Measurements from ENCODE around the gene RNF223. TPM values are rescaled to one million over a fixed set of nuclear protein-coding genes. Genes with fewer than 3 reads are reported as not detected.

The RNF223 gene
- polyA plus RNA-seq, 2 of the 4 experiments (the other 2 are of a cell fraction), result 0.08 TPM; not detected in 1

GRCh38 chr1:1088029-1088800, 14.1 kb upstream of the RNF223 start:
- ATAC-seq (no peak), FAIRE-seq (no peak)
- WGBS (ENCODE audit: missing lambda C conversion rate), result 91% methylated on average over 18 of the region's 39 CpGs

GRCh38 chr1:1087351-1088028, 13.4 kb upstream of the RNF223 start:
- H3K4me3 ChIP-seq, result no peak overlapping the region
- ChIA-PET CTCF (interaction anchor here (1.0 kb wide), 1 partner anchor 103 kb away, joined by 3 read pairs; no protein-coding TSS in a partner anchor), POLR2A (no interaction called here)
- no peak overlapping the region for H3K4me2 ChIP-seq
- ATAC-seq (no peak), DNase-seq (ENCODE audit: low read depth in 1 of 2, low spot score in 1 of 2) (no peak), FAIRE-seq (no peak)
- TF ChIP-seq ELK1 (IDR thresholded peaks at IDR 0.05; ENCODE audit: low read depth, low read length) (no peak), ZFP36 (IDR thresholded peaks at IDR 0.05; ENCODE audit: borderline replicate concordance, partially characterized antibody) (no peak), SMC3 (IDR thresholded peaks at IDR 0.05) (no peak), TFCP2L1 (CRISPR knock-in tag; IDR thresholded peaks at IDR 0.05) (no peak), NR3C1 (IDR thresholded peaks at IDR 0.05) (no peak), HEYL (CRISPR knock-in tag; IDR thresholded peaks at IDR 0.05) (no peak), GATA3 (IDR thresholded peaks at IDR 0.05; ENCODE audit: borderline replicate concordance) (no peak), HDAC2 (IDR thresholded peaks at IDR 0.05) (no peak), RNF2 (IDR thresholded peaks at IDR 0.05; ENCODE audit: borderline replicate concordance, low read depth) (no peak)
- TF ChIP-seq, protein P1, sequence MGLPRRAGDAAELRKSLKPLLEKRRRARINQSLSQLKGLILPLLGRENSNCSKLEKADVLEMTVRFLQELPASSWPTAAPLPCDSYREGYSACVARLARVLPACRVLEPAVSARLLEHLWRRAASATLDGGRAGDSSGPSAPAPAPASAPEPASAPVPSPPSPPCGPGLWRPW (IDR thresholded peaks at IDR 0.05), result no peak
- no peaks in the 10 kb centered on the region for H3K9me3 ChIP-seq
- WGBS (ENCODE audit: missing lambda C conversion rate), result 89% methylated on average over 19 of the region's 38 CpGs
- H3K4me1 ChIP-seq, result no peaks in the 10 kb centered on the region
- no peak overlapping the region for H3K27ac ChIP-seq

More at GRCh38 chr1:1088029-1088800, 14.1 kb upstream of the RNF223 start:
- no peak overlapping the region for H3K4me2 ChIP-seq
- TF ChIP-seq PHF8 (IDR thresholded peaks at IDR 0.05; ENCODE audit: borderline replicate concordance, low read depth) (no peak), MAZ (IDR thresholded peaks at IDR 0.05; ENCODE audit: borderline replicate concordance, low read depth, low read length) (no peak), NR3C1 (IDR thresholded peaks at IDR 0.05) (no peak), MAFK (IDR thresholded peaks at IDR 0.05; ENCODE audit: partially characterized antibody) (no peak), CHD4 (IDR thresholded peaks at IDR 0.05; ENCODE audit: borderline replicate concordance) (no peak), REST (IDR thresholded peaks at IDR 0.05) (no peak), KDM1A (IDR thresholded peaks at IDR 0.05; ENCODE audit: low read depth) (no peak), RNF2 (IDR thresholded peaks at IDR 0.05; ENCODE audit: borderline replicate concordance, low read depth) (no peak), HEYL (CRISPR knock-in tag; IDR thresholded peaks at IDR 0.05) (no peak)
- TF ChIP-seq, protein P2, sequence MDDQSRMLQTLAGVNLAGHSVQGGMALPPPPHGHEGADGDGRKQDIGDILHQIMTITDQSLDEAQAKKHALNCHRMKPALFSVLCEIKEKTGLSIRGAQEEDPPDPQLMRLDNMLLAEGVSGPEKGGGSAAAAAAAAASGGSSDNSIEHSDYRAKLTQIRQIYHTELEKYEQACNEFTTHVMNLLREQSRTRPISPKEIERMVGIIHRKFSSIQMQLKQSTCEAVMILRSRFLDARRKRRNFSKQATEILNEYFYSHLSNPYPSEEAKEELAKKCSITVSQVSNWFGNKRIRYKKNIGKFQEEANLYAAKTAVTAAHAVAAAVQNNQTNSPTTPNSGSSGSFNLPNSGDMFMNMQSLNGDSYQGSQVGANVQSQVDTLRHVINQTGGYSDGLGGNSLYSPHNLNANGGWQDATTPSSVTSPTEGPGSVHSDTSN (IDR thresholded peaks at IDR 0.05), result no peak
- TF ChIP-seq, protein P1 (IDR thresholded peaks at IDR 0.05), result no peak
- DNase-seq (ENCODE audit: low read depth in 1 of 2, low spot score in 1 of 2), result no peak
- ChIA-PET POLR2A (no interaction called here), CTCF (no interaction called here)
- no peaks in the 10 kb centered on the region for H3K4me1 ChIP-seq
- no peak overlapping the region for H3K4me3 ChIP-seq
- no peak overlapping the region for H3K27ac ChIP-seq
- no peaks in the 10 kb centered on the region for H3K9me3 ChIP-seq
